ENCODE measurements around the gene PCDHGA9.

GRCh38 chr5:141363952-141364660, 38.5 kb upstream of the PCDHGA9 start, which contains the start of gene PCDHGA5:
- no peak for TF ChIP-seq POLR2AphosphoS5 (IDR thresholded peaks at IDR 0.05)
- no peak for TF ChIP-seq CTCF (IDR thresholded peaks at IDR 0.05)
- TF ChIP-seq EP300 (IDR thresholded peaks at IDR 0.05), result no peak

All from suprapubic skin (tissue), 4 donors.